WTC11 (cell line): ENCODE data around the gene DESI2.

Experiments used
- ATF6 ChIP-seq: sonication (generic); formaldehyde crosslinking; IDR thresholded peaks from 2 replicates; pipeline ENCODE4 v1.8.1; 2023; ENCODE audit warnings: mild to moderate bottlenecking, missing genetic modification reagents
- CREM ChIP-seq: sonication (generic); formaldehyde crosslinking; IDR thresholded peaks from 2 replicates; pipeline ENCODE4 v1.8.1; 2022; ENCODE audit warnings: mild to moderate bottlenecking, missing genetic modification reagents, moderate library complexity
- EMX1 ChIP-seq: fragments of 250-450 bp; sonication (Bioruptor Pico); IDR thresholded peaks from 2 replicates; pipeline ENCODE4 v1.8.0; 2021; ENCODE audit warnings: mild to moderate bottlenecking
- IRF1 ChIP-seq: sonication (generic); formaldehyde crosslinking; IDR thresholded peaks from 2 replicates; pipeline ENCODE4 v1.8.0; 2023; ENCODE audit warnings: missing genetic modification reagents
- NR3C1 ChIP-seq: sonication (generic); formaldehyde crosslinking; conservative IDR thresholded peaks from 2 replicates; pipeline ENCODE4 v1.8.1; 2023; ENCODE audit warnings: low read depth, mild to moderate bottlenecking, missing genetic modification reagents
- STAT6 ChIP-seq: sonication (generic); formaldehyde crosslinking; conservative IDR thresholded peaks from 2 replicates; pipeline ENCODE4 v1.8.1; 2023; ENCODE audit warnings: mild to moderate bottlenecking, low read depth, missing genetic modification reagents, moderate library complexity
- USF1 ChIP-seq: sonication (generic); formaldehyde crosslinking; IDR thresholded peaks from 2 replicates; pipeline ENCODE4 v1.8.0; 2022; ENCODE audit warnings: mild to moderate bottlenecking, missing genetic modification reagents
- TF ChIP-seq, protein P1 (sequence below): sonication (generic); formaldehyde crosslinking; IDR thresholded peaks from 2 replicates; pipeline ENCODE4 v1.8.1; 2023; ENCODE audit warnings: mild to moderate bottlenecking, missing genetic modification reagents, moderate library complexity
- TF ChIP-seq, protein P2 (sequence below): fragments of 200-600 bp; IDR thresholded peaks from 2 replicates; pipeline ENCODE4 v1.8.0; 2022; ENCODE audit warnings: antibody characterized with exemption
- TF ChIP-seq, protein P3 (sequence below): sonication (generic); formaldehyde crosslinking; conservative IDR thresholded peaks from 2 replicates; pipeline ENCODE4 v1.8.1; 2022; ENCODE audit warnings: mild to moderate bottlenecking, missing genetic modification reagents

- TF ChIP-seq IRF1 (CRISPR knock-in tag) = no peak
- TF ChIP-seq, protein P1, sequence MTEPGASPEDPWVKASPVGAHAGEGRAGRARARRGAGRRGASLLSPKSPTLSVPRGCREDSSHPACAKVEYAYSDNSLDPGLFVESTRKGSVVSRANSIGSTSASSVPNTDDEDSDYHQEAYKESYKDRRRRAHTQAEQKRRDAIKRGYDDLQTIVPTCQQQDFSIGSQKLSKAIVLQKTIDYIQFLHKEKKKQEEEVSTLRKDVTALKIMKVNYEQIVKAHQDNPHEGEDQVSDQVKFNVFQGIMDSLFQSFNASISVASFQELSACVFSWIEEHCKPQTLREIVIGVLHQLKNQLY (CRISPR knock-in tag) = no peak
- no peak for TF ChIP-seq ATF6 (CRISPR knock-in tag)
- no peak for TF ChIP-seq EMX1 (CRISPR knock-in tag)
- TF ChIP-seq, protein P2, sequence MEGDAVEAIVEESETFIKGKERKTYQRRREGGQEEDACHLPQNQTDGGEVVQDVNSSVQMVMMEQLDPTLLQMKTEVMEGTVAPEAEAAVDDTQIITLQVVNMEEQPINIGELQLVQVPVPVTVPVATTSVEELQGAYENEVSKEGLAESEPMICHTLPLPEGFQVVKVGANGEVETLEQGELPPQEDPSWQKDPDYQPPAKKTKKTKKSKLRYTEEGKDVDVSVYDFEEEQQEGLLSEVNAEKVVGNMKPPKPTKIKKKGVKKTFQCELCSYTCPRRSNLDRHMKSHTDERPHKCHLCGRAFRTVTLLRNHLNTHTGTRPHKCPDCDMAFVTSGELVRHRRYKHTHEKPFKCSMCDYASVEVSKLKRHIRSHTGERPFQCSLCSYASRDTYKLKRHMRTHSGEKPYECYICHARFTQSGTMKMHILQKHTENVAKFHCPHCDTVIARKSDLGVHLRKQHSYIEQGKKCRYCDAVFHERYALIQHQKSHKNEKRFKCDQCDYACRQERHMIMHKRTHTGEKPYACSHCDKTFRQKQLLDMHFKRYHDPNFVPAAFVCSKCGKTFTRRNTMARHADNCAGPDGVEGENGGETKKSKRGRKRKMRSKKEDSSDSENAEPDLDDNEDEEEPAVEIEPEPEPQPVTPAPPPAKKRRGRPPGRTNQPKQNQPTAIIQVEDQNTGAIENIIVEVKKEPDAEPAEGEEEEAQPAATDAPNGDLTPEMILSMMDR = no peak
- no peak for TF ChIP-seq USF1 (CRISPR knock-in tag)
- no peak for TF ChIP-seq NR3C1 (CRISPR knock-in tag)
- no peak for TF ChIP-seq STAT6 (CRISPR knock-in tag)
- TF ChIP-seq, protein P3, sequence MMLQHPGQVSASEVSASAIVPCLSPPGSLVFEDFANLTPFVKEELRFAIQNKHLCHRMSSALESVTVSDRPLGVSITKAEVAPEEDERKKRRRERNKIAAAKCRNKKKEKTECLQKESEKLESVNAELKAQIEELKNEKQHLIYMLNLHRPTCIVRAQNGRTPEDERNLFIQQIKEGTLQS = no peak
- TF ChIP-seq CREM (CRISPR knock-in tag) = no peak
These were observed 19.8 kb upstream of the DESI2 start for GRCh38 chr1:244633140-244633539.
